Duodenal mucosa (tissue), 2 donors: ENCODE data around the gene MGAT4A.
A peak's percentile ranks its signal among the peaks of the same experiment; 100 is the strongest.

Experiments
- H3K27ac ChIP-seq: one replicate; pipeline ENCODE4 v1.7.0; 2013; ENCODE audit warnings: low read depth, low read length
- H3K27me3 ChIP-seq, 2 donors: one replicate each; pipeline ENCODE4 v1.7.0; 2013; ENCODE audit warnings: low read length in 2 of 2, control low read depth in 1 of 2; ENCODE audit not compliant: insufficient read depth in 2 of 2, control insufficient read depth in 1 of 2
- H3K36me3 ChIP-seq, 2 donors: one replicate each; pipeline ENCODE4 v1.7.0; 2013; ENCODE audit warnings: low read length in 2 of 2, control low read depth in 1 of 2; ENCODE audit not compliant: insufficient read depth in 2 of 2, control insufficient read depth in 1 of 2
- H3K4me1 ChIP-seq, 2 donors: one replicate each; pipeline ENCODE4 v1.7.0; 2013; ENCODE audit warnings: low read length in 2 of 2, control low read depth in 1 of 2; ENCODE audit not compliant: insufficient read depth in 2 of 2, control insufficient read depth in 1 of 2
- H3K4me3 ChIP-seq, 2 donors: one replicate each; pipeline ENCODE4 v1.7.0; 2013; ENCODE audit warnings: low read length in 2 of 2, low read depth in 1 of 2
- H3K9ac ChIP-seq, 2 donors: one replicate each; pipeline ENCODE4 v1.7.0; 2013; ENCODE audit warnings: low read length in 2 of 2, low read depth in 1 of 2
- H3K9me3 ChIP-seq, 2 donors: one replicate each; pipeline ENCODE4 v1.7.0; 2013; ENCODE audit warnings: low read length in 2 of 2, control low read depth in 1 of 2; ENCODE audit not compliant: control insufficient read depth in 1 of 2

Gene MGAT4A

DNA sequence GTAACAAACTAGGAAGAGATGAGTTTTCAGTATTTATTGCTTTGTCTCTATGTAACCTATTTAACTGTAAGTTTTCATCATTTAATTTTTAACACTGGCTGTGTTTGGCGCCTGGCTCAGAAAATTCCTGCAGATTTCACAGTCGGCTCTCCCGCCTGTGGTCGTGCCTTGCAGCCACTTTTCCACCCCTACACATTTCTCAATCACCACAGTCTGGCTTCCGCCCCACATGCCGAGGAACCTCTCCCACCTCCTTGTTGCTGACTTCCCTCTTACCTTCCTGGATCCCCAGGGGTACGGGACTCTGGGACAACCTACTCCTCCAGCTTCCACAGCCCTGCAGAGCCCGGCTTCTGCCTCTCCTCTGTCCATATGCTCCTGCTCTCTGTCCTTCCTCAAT, 41.6 kb upstream of the MGAT4A start:
- no peaks in the 10 kb centered on the region for H3K27me3 ChIP-seq
- H3K9me3 ChIP-seq = no peaks in the 10 kb centered on the region
- peak overlapping the region in 1 of 2 donors; percentile 8 for H3K9ac ChIP-seq
- peak overlapping the region; percentile 41 to 44 for H3K4me3 ChIP-seq
- H3K36me3 ChIP-seq = no peaks in the 10 kb centered on the region
- H3K27ac ChIP-seq = no peak overlapping the region
- H3K4me1 ChIP-seq = peaks cover 22 to 30% of the 10 kb centered on the region in 2 donors

DNA sequence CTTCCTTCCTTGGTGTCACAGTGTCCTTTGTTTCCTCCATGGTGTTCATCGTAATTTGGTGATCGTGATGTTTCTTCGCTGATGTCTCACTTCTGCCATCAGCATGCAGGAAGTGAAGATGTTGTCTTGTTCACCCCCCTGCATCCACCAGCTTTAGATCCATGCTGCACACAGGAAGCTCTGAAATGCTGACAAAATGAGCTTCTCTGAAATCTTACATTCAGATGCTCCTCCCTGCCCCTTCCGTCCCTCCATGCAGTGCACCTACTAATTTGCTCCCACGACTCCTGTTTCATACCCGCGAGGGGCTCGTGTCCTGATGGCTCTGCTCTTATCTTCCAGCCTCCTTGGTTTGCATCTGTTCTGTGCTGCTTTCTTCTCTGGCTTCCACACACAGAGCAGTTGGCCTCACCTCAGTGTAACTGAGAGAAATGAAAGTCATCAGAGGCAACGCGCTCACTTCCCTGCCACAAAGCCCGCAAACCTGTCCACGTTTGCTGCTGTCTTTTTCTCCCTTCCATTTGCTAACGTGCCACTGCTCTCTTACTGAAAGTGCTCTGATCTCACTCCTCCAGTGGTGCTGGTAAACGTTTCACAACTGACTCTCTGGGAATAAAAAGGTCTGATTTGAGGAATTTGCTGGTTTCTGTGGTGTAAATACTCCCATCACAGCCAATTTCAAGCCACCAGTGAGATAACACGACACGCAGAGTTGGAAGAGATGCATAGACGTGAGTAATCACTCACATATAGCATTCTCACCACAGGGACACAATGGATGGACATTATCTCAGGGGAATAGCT, 41.0 kb upstream of the MGAT4A start:
- peak overlapping the region; percentile 11 for H3K27ac ChIP-seq
- no peaks in the 10 kb centered on the region for H3K36me3 ChIP-seq
- H3K9ac ChIP-seq = peak overlapping the region; percentile 8 to 22
- peak overlapping the region; percentile 41 to 44 for H3K4me3 ChIP-seq
- peaks cover 27 to 35% of the 10 kb centered on the region in 2 donors for H3K4me1 ChIP-seq
- no peaks in the 10 kb centered on the region for H3K9me3 ChIP-seq
- H3K27me3 ChIP-seq = no peaks in the 10 kb centered on the region

DNA sequence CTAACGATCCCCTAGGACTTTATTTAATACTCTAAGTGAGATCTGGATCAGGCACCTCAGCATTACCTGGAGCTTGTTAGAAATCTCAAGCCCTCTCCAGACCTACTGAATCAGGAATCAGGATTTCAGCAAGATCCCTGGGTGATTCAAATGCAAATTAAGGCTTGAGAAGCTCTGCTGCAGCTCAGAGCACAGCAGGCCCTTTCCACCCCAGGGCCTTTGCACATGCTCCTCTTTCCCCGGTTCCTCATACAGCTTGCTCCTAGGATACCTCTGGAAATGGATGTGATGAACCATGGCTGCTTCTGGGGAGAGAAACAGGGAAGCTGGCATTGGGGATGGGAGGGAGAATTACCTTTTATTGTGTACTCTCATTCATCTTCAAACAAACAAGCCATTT, 40.3 kb upstream of the MGAT4A start:
- H3K4me3 ChIP-seq = peak overlapping the region; percentile 38 to 41
- no peaks in the 10 kb centered on the region for H3K36me3 ChIP-seq
- H3K9ac ChIP-seq = no peak overlapping the region
- peaks cover 32 to 41% of the 10 kb centered on the region in 2 donors for H3K4me1 ChIP-seq
- H3K27me3 ChIP-seq = no peaks in the 10 kb centered on the region
- no peaks in the 10 kb centered on the region for H3K9me3 ChIP-seq
- H3K27ac ChIP-seq = peak overlapping the region; percentile 11

DNA sequence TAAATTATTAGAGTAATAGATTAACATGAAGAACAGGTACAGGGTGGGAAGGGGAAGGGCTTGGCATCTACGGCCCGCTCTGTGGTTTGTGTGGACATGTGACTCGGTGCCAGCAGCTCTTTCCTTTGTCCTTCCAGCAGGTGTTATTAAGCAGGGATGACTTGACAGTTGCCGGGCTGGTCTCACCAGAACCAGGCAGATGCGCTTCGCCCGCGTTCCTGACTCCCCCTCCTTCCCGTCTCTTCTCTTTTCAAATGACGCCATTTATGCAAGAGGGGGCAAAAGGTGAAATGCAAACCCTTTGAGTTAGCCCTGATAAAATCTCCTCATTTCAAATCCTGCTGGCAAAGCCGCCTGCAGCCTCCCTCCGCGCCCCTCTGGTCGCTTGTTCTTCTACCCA, 38.9 kb upstream of the MGAT4A start:
- Histone ChIP-seq H3K9ac (no peak overlapping the region), H3K9me3 (no peaks in the 10 kb centered on the region), H3K4me1 (peaks cover 36 to 49% of the 10 kb centered on the region in 2 donors), H3K27me3 (no peaks in the 10 kb centered on the region), H3K4me3 (peak overlapping the region; percentile 43 to 45), H3K36me3 (no peaks in the 10 kb centered on the region), H3K27ac (no peak overlapping the region)

DNA sequence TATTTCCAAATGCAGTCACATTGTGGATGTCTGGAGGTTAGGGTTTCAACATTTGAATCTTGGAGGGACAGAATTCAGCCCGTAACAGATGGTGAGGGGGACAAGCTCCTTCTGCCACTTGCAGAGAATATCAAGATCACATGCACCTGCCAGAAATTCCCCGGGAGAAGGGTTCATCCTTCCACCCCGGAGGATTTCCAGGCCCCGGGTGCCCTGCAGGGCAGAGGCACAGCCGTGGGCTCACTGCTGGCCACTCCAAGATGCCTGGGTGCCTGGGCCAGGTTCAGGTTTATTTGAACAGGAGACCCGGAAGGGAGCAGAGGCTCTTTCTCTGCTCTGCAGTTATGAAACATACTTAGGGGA, 38.2 kb upstream of the MGAT4A start:
- no peak overlapping the region for H3K27ac ChIP-seq
- H3K4me3 ChIP-seq = no peak overlapping the region
- H3K27me3 ChIP-seq = no peaks in the 10 kb centered on the region
- H3K4me1 ChIP-seq = peaks cover 36 to 49% of the 10 kb centered on the region in 2 donors
- H3K36me3 ChIP-seq = no peaks in the 10 kb centered on the region
- H3K9me3 ChIP-seq = no peaks in the 10 kb centered on the region
- H3K9ac ChIP-seq = no peak overlapping the region

DNA sequence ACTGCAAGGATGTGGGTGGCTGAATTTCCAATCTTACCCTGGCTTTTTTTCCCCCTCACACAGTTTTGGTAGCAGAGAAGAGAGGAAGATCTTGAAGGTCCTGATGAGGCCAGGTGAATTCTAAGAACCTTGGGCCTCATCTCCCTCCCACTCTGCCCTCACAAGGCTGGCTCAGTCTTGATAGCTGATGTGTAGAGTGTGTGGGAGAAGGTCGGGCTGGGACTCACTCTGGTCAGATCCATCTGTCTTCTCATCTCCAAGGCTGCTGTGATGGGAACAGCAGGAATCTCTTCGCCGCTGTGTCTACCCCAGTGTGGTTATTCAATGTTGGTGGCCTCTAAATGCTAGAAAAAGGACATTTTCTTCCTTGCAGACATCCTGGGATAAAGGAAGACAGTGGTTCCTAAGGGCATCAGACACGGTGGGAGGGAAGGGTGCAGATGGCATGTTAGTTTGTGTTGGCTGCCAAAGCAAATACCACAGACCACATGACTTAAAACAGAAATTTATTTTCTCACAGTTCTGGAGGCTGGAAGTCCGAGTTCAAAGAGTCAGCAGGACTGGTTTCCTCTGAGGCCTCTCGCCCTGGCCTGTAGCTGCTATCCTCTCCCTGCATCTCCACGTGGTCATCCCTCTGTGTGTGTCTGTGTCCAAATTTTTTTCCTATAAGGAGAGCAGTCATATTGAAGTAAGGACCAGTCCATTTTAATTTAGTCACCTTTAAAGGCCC, 37.6 kb upstream of the MGAT4A start:
- Histone ChIP-seq H3K4me1 (peaks cover 36 to 49% of the 10 kb centered on the region in 2 donors), H3K27me3 (no peaks in the 10 kb centered on the region), H3K9me3 (no peaks in the 10 kb centered on the region), H3K9ac (no peak overlapping the region), H3K27ac (no peak overlapping the region), H3K4me3 (no peak overlapping the region), H3K36me3 (no peaks in the 10 kb centered on the region)

DNA sequence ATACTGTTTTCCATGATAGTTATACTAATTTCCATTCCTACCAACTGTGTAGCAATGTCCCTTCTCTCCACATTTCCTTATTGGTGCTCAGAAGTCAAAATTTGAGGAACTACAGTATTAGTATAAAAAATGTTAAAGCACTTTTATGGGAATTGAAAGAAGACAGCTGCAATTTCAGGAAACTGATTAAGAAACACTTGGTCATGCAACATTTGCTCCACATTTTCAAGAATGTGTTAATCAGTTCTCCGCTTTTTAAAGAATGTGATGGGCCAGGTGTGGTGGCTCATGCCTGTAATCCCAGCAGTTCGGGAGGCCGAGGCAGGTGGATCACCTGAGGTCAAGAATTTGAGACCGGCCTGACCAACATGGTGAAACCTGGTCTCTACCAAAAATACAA, 33.6 kb upstream of the MGAT4A start:
- Histone ChIP-seq H3K4me1 (peaks cover 30 to 34% of the 10 kb centered on the region in 2 donors), H3K27ac (no peak overlapping the region)

DNA sequence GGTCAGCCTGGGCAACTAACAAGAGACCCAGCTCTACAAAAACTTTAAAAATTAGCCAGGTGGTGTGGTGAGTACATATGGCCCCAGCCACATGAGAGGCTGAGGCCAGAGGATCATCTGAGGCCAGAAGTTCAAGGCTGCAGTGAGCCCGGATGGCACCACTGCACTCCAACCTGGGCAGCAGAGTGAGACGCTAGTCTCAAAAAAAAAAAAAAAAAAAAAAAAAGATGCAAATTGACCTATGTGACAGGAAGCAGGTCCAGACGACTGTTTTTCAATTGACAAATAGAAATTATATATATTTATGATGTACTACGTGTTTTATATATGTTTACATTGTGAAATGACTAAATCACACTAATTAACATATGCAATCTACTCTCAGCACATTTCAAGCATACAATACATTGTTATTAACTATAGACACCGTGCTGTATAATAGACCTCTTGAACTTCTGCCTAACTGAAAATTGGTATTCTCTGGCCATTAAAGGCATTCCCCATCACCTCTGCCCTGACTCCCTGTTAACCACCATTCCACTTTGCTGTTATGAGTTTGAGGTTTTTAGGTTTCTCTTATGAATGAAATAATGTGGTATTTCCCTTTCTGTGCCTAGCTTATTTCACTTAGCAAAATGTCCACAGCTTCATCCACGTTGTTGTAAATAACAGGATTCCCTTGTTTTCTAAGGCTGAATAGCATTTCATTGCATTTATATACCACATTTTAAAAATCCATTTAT, 32.4 kb upstream of the MGAT4A start:
- Histone ChIP-seq H3K27ac (no peak overlapping the region), H3K4me1 (peaks cover 21 to 22% of the 10 kb centered on the region in 2 donors), H3K9me3 (no peaks in the 10 kb centered on the region), H3K36me3 (no peaks in the 10 kb centered on the region), H3K9ac (no peak overlapping the region), H3K27me3 (no peaks in the 10 kb centered on the region), H3K4me3 (no peak overlapping the region)

More for the DNA sequence above, 33.6 kb upstream of the MGAT4A start:
- Histone ChIP-seq H3K27me3 (no peaks in the 10 kb centered on the region), H3K36me3 (no peaks in the 10 kb centered on the region), H3K9me3 (no peaks in the 10 kb centered on the region), H3K4me3 (no peak overlapping the region), H3K9ac (no peak overlapping the region)

DNA sequence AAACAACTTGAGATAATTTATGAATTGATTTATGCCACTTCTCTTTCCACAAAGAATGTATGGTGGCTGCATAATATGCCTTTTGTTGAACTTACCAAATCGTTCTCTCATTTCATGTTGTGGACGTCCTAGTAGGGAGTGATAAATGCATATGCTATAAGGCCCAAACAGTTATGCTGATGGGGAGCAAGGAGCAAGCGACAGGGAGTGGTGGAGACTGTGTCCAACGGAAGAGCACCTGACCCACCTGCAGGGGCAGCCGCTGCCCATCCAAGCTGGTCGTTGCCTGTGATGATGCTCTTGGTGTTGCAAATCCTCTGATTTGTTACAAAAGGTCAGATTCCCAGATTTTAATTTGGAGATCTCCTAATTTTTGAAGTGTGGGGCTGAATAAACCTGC, 31.0 kb upstream of the MGAT4A start:
- no peaks in the 10 kb centered on the region for H3K36me3 ChIP-seq
- peaks cover 24 to 27% of the 10 kb centered on the region in 2 donors for H3K4me1 ChIP-seq
- H3K9ac ChIP-seq = no peak overlapping the region
- H3K27me3 ChIP-seq = no peaks in the 10 kb centered on the region
- no peak overlapping the region for H3K27ac ChIP-seq
- H3K4me3 ChIP-seq = no peak overlapping the region
- H3K9me3 ChIP-seq = no peaks in the 10 kb centered on the region

DNA sequence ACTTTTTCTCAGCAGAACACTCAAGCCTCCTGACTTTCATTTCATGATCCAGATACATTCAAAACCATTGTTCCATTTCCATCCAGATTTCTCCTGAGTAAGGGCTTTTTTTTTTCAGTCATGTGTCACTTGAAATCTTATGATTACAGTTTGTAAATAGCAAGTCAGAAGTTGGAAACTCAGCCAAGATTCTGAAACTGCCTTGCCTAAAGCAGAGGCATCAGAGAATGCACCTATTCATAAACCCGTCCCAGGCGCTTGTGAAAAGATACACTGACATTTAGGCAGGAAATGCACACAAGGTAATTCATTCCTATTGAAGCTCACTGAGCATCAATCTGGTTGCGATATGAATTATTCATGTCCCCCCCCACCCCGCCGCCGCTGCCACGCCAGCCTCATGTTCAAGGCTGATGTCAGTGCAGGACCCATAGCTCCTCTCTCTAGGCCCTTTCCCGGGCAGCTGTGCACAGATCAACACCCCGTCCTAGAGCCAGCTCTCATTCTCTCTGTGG, 30.4 kb upstream of the MGAT4A start:
- Histone ChIP-seq H3K9ac (no peak overlapping the region), H3K9me3 (no peaks in the 10 kb centered on the region), H3K4me1 (peaks cover 19 to 23% of the 10 kb centered on the region in 2 donors), H3K27ac (no peak overlapping the region), H3K27me3 (no peaks in the 10 kb centered on the region), H3K36me3 (no peaks in the 10 kb centered on the region), H3K4me3 (no peak overlapping the region)
